CD4-positive, alpha-beta T cell (primary cell): ENCODE data around the gene POLR3K. TPM values are rescaled to one million over a fixed set of nuclear protein-coding genes. Genes with fewer than 3 reads are reported as not detected.

Experiments used
- ATAC-seq: fragments of 200-7000 bp; cut with Tn5 transposase; one replicate; pipeline ENCODE4 v1.10.0; 2022; ENCODE audit warnings: mild to moderate bottlenecking; ENCODE audit not compliant: poor library complexity
- CTCF ChIA-PET: fragments of 350-600 bp; sonication (Branson Sonifier 250); formaldehyde crosslinking; loops from one replicate; lab custom pipeline; 2021; ENCODE audit warnings: antibody characterized with exemption, inconsistent platforms; lab: Charles Lee
- POLR2A ChIA-PET: fragments of 350-600 bp; sonication (Branson Sonifier 250); formaldehyde crosslinking; loops from one replicate; lab custom pipeline; 2021; ENCODE audit warnings: antibody characterized with exemption, inconsistent platforms; lab: Charles Lee
- DNase-seq, 14 experiments: peaks; one replicate each; pipeline ENCODE4 v3.0.0-alpha.2; 2013 to 2020; ENCODE audit warnings: mixed read lengths in 2 of 14
- H3K27ac ChIP-seq, 2 donors: one replicate each; pipeline versions ENCODE4 v1.5.1 to v1.7.0; 2013; ENCODE audit warnings: low read length in 2 of 2, low read depth in 1 of 2, mild to moderate bottlenecking in 1 of 2
- H3K27me3 ChIP-seq, 2 experiments: 1 replicate in 1 of 2; 2 replicates in 1 of 2; pipeline versions ENCODE4 v1.6.1 to v1.7.0; 2013; ENCODE audit warnings: low read length in 2 of 2, control low read depth in 1 of 2, mild to moderate bottlenecking in 1 of 2, moderate library complexity in 1 of 2; ENCODE audit not compliant: insufficient read depth in 2 of 2, control insufficient read depth in 1 of 2
- H3K36me3 ChIP-seq: one replicate; pipeline ENCODE4 v1.6.1; 2013; ENCODE audit warnings: low read length, control low read depth; ENCODE audit not compliant: insufficient read depth
- H3K4me1 ChIP-seq: one replicate; pipeline ENCODE4 v1.6.1; 2013; ENCODE audit warnings: low read length, control low read depth; ENCODE audit not compliant: insufficient read depth
- H3K4me3 ChIP-seq: one replicate; pipeline ENCODE4 v1.5.1; 2013; ENCODE audit warnings: mild to moderate bottlenecking, low read length, moderate library complexity
- H3K9me3 ChIP-seq, 2 experiments: 1 replicate in 1 of 2; 2 replicates in 1 of 2; pipeline versions ENCODE4 v1.6.1 to v1.7.0; 2013; ENCODE audit warnings: low read length in 2 of 2, mild to moderate bottlenecking in 2 of 2, control low read depth in 1 of 2, moderate library complexity in 1 of 2; ENCODE audit not compliant: control insufficient read depth in 1 of 2, insufficient read depth in 1 of 2
- H3K27ac Mint-ChIP-seq: one replicate; pipeline ENCODE4 v1.8.0; 2020; ENCODE audit warnings: mixed read lengths
- H3K27me3 Mint-ChIP-seq: one replicate; pipeline ENCODE4 v1.8.0; 2021; ENCODE audit warnings: mixed read lengths
- H3K36me3 Mint-ChIP-seq: one replicate; pipeline ENCODE4 v1.8.0; 2021; ENCODE audit warnings: low read depth, mixed read lengths
- H3K4me1 Mint-ChIP-seq: one replicate; pipeline ENCODE4 v1.8.0; 2021; ENCODE audit warnings: low read depth, mixed read lengths
- H3K4me3 Mint-ChIP-seq: one replicate; pipeline ENCODE4 v1.8.0; 2020; ENCODE audit warnings: mild to moderate bottlenecking, mixed read lengths
- H3K9me3 Mint-ChIP-seq: one replicate; pipeline ENCODE4 v1.8.0; 2020; ENCODE audit warnings: mixed read lengths
- CTCF ChIP-seq: fragments of 200-600 bp; IDR thresholded peaks from one replicate; pipeline ENCODE4 v1.8.0; 2022; ENCODE audit warnings: antibody characterized with exemption, mild to moderate bottlenecking
- intact Hi-C, 2 experiments: fragments of 100-400 bp; cut with DNase I in 1 of 2; cut with micrococcal nuclease in 1 of 2; formaldehyde crosslinking; loops; one replicate each; pipeline versions ENCODE4 v1.15.1 to v1.9.0; 2023 to 2025; cut with DNase I, micrococcal nuclease
- total RNA-seq, 174 experiments: library from RNA in 2 of 174; stranded (reverse) in 2 of 174; gene quantifications; one replicate each; pipeline ENCODE4 v1.2.3 and lab custom pipeline; 2021 to 2026

The POLR3K gene
- total RNA-seq, 2 experiments from 2014 or later, result 4.1 TPM

- ChIA-PET CTCF (no interaction called here), POLR2A (no interaction called here)
- ATAC-seq (no peak), DNase-seq (no peak)
- Mint-ChIP-seq H3K9me3 (no peaks in the 10 kb centered on the region), H3K36me3 (peaks cover 16% of the 10 kb centered on the region), H3K4me1 (peaks cover 34% of the 10 kb centered on the region), H3K4me3 (no peak overlapping the region), H3K27ac (no peak overlapping the region), H3K27me3 (no peaks in the 10 kb centered on the region)
- TF ChIP-seq CTCF, result no peak
- Histone ChIP-seq H3K27ac (no peak overlapping the region), H3K36me3 (peaks cover 3% of the 10 kb centered on the region), H3K4me3 (no peak overlapping the region), H3K4me1 (peaks cover 28% of the 10 kb centered on the region), H3K27me3 (no peaks in the 10 kb centered on the region), H3K9me3 (no peaks in the 10 kb centered on the region)
- intact Hi-C loops, result no loop called here
Observed at GRCh38 chr16:37511-37910, 15.9 kb downstream of the POLR3K start.

GRCh38 chr16:36336-36984 is 16.9 kb downstream of the POLR3K start:
- no peaks in the 10 kb centered on the region for H3K9me3 ChIP-seq
- H3K4me3 ChIP-seq, result no peak overlapping the region
- Mint-ChIP-seq H3K4me3 (no peak overlapping the region), H3K9me3 (no peaks in the 10 kb centered on the region), H3K4me1 (peaks cover 25% of the 10 kb centered on the region), H3K27ac (no peak overlapping the region), H3K27me3 (no peaks in the 10 kb centered on the region), H3K36me3 (peaks cover 6% of the 10 kb centered on the region)
- no peak overlapping the region for H3K27ac ChIP-seq
- ATAC-seq, result no peak
- no peaks in the 10 kb centered on the region for H3K27me3 ChIP-seq
- POLR2A ChIA-PET, result no interaction called here
- TF ChIP-seq CTCF, result no peak
- intact Hi-C loops, result no loop called here
- no peak for DNase-seq
- H3K36me3 ChIP-seq, result no peaks in the 10 kb centered on the region
- peaks cover 20% of the 10 kb centered on the region for H3K4me1 ChIP-seq
- CTCF ChIA-PET, result no interaction called here

DNA sequence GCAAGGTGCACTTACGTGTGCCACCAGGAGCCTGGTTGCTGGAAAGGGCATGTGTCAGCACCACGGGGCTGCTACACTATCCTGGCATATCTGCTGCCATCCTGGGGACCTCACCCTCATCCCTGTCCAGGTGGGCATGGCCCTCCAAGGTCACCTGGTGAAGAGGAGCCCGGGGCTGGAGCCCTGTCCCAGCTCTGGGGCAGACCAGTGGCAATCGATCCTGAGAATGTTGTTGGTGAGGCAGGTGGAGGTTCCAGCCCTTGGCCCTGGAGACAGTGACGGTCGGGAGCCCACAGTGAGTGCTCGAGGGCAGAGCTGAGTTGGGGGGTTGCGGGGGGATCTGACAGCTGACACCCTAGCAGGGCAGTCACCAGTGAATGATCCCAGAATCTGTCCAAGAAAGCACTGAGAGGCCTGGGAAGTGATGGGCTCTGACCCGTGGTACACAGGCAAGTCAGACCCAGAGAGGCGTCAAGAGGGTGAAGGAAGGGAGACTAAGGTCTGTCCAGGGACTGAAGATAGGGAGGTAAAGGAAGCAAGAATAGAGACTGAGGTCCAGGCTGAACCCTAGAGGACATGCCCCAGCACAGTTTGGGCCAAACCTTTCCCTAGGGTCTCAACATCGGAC is 17.6 kb downstream of the POLR3K start:
- Histone ChIP-seq H3K27ac (no peak overlapping the region), H3K27me3 (no peaks in the 10 kb centered on the region), H3K4me1 (peaks cover 20% of the 10 kb centered on the region), H3K9me3 (no peaks in the 10 kb centered on the region), H3K4me3 (no peak overlapping the region), H3K36me3 (no peaks in the 10 kb centered on the region)
- DNase-seq (no peak), ATAC-seq (no peak)
- ChIA-PET CTCF (no interaction called here), POLR2A (no interaction called here)
- no peak for TF ChIP-seq CTCF
- intact Hi-C loops, result no loop called here
- Mint-ChIP-seq H3K36me3 (no peaks in the 10 kb centered on the region), H3K9me3 (no peaks in the 10 kb centered on the region), H3K4me3 (no peak overlapping the region), H3K27me3 (no peaks in the 10 kb centered on the region), H3K27ac (no peak overlapping the region), H3K4me1 (peaks cover 25% of the 10 kb centered on the region)
